ENCODE data around the gene SIK2.

GRCh38 chr11:111624608-111625007 lies 22.4 kb downstream of the SIK2 start:
- TF ChIP-seq CTCF (IDR thresholded peaks at IDR 0.05) (no peak), POLR2A (IDR thresholded peaks at IDR 0.05) (no peak)

Measured in esophagus squamous epithelium (tissue), 4 donors.